Measurements from ENCODE around the gene MEN1. TPM values are rescaled to one million over a fixed set of nuclear protein-coding genes. Genes with fewer than 3 reads are reported as not detected.

The MEN1 gene
- total RNA-seq, 2 experiments from 2014 or later, result 25.8 to 29.0 TPM

DNA sequence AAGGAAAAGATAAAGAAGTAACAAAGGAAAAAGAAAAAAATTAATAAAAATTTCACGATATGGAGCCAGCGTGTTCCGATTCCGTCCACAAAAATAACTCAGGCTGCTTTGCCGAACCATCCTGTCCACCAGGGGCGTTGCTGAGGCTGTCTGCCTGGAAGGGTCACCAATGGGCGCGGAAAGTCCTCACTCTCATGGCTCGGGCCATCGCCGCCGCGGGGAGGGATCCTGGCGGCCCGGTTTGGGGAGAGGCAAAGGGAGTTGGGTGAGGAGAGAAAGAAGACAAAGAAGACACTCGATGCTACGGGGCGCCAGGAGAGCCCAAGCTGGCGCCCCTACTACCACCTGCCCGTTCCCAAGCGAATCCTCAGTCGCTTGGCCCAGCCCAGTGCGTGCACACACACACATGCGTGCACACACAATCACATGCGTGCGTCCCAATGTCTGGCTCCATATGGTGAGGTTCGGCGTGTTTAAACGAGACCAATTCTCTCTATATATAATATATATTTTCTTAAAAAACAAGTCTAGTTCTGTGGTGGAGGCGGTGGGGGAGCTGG lies 45.0 kb downstream of the MEN1 start:
- TF ChIP-seq, protein P1, sequence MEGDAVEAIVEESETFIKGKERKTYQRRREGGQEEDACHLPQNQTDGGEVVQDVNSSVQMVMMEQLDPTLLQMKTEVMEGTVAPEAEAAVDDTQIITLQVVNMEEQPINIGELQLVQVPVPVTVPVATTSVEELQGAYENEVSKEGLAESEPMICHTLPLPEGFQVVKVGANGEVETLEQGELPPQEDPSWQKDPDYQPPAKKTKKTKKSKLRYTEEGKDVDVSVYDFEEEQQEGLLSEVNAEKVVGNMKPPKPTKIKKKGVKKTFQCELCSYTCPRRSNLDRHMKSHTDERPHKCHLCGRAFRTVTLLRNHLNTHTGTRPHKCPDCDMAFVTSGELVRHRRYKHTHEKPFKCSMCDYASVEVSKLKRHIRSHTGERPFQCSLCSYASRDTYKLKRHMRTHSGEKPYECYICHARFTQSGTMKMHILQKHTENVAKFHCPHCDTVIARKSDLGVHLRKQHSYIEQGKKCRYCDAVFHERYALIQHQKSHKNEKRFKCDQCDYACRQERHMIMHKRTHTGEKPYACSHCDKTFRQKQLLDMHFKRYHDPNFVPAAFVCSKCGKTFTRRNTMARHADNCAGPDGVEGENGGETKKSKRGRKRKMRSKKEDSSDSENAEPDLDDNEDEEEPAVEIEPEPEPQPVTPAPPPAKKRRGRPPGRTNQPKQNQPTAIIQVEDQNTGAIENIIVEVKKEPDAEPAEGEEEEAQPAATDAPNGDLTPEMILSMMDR (IDR thresholded peaks at IDR 0.05), result peak; percentile 23
- CTCF ChIA-PET, result interaction anchor here (5.0 kb wide), 2 partner anchors 10 to 20 kb away, joined by 35 to 45 read pairs; partner anchors contain the start of gene RASGRP2
- no peaks in the 10 kb centered on the region for H3K9me3 Mint-ChIP-seq
- POLR2A ChIA-PET, result interaction anchor here (1.1 to 24.1 kb wide), 3 partner anchors 8 to 97 kb away, joined by 3 to 331 read pairs (median 308); partner anchors contain the start of genes RASGRP2 and SF1
- intact Hi-C loops (cut with micrococcal nuclease), result no loop called here
- H3K4me3 Mint-ChIP-seq, result no peak overlapping the region
- peaks cover 73% of the 10 kb centered on the region for H3K36me3 Mint-ChIP-seq (ENCODE audit: low read depth)
- no peak for ATAC-seq
- H3K27me3 Mint-ChIP-seq, result no peaks in the 10 kb centered on the region
- H3K27ac Mint-ChIP-seq, result peak overlapping the region; percentile 80
- H3K4me1 Mint-ChIP-seq (ENCODE audit: low read depth), result peaks cover 91% of the 10 kb centered on the region
- no peak for DNase-seq

DNA sequence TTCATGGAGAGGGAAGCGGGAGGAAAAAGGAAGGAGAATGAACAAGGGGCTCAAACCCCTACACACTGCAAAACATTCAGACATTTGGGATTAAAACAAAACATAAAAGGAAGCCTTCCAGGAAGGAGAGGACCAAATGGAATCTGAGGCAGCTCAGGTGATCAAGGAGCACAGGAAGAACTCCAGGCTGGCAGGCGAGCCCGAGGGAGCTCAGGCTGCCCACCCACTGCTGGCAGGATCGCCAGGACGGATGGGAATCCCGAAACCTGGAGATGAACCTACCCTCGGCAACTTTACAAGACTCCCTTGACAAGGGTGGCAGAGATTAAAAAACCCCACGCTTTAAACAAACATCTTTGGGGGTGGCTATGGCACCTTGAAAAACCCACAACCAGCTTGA lies 45.6 kb downstream of the MEN1 start:
- DNase-seq (no peak), ATAC-seq (no peak)
- intact Hi-C loops (cut with micrococcal nuclease), result no loop called here
- Mint-ChIP-seq H3K4me1 (ENCODE audit: low read depth) (peaks cover 89% of the 10 kb centered on the region), H3K9me3 (no peaks in the 10 kb centered on the region), H3K27ac (peak overlapping the region; percentile 80), H3K36me3 (ENCODE audit: low read depth) (peaks cover 67% of the 10 kb centered on the region), H3K27me3 (no peaks in the 10 kb centered on the region), H3K4me3 (peak overlapping the region; percentile 35)
- TF ChIP-seq, protein P1 (IDR thresholded peaks at IDR 0.05), result no peak
- ChIA-PET CTCF (interaction anchor here (2.0 to 5.0 kb wide), 3 partner anchors 8 to 20 kb away, joined by 11 to 45 read pairs (median 35); partner anchors contain the start of gene RASGRP2), POLR2A (interaction anchor here (1.1 to 24.1 kb wide), 3 partner anchors 9 to 323 kb away, joined by 3 to 331 read pairs (median 308); partner anchors contain the start of genes RASGRP2 and SF1)

DNA sequence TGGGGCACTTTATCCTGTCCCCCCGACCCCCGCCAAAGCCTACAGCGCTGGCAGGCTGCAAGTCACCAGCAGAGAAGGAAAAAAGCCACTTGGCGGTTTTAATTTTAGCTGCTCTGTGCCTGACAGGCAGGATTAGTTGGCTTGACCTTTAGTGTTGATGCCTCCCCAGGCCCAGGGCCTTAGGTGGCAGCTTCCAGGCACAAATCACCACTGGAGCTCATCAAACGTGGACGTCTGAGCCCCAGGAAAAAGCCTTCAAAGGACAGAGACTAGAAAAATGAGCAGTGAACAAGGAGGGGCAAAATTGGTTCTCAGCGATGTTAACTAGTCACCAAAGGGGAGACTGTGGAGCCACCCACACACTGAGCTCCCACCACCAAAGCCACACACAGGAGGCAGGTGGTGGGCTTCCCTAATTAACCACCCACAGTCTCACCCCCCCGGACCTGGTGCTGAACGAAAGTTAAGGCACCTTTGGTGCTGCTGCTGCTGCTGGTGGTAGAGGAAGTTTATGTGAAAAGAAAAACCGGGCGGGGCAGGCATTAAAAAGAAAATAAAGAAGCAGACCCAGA lies 46.2 kb downstream of the MEN1 start:
- H3K27ac Mint-ChIP-seq, result peak overlapping the region; percentile 80
- H3K4me1 Mint-ChIP-seq (ENCODE audit: low read depth), result peaks cover 84% of the 10 kb centered on the region
- H3K9me3 Mint-ChIP-seq, result no peaks in the 10 kb centered on the region
- peak; percentile 82 for DNase-seq
- intact Hi-C loops (cut with micrococcal nuclease), result no loop called here
- H3K27me3 Mint-ChIP-seq, result no peaks in the 10 kb centered on the region
- H3K36me3 Mint-ChIP-seq (ENCODE audit: low read depth), result peaks cover 60% of the 10 kb centered on the region
- TF ChIP-seq, protein P1 (IDR thresholded peaks at IDR 0.05), result no peak
- ChIA-PET POLR2A (interaction anchor here (1.1 to 24.1 kb wide), 3 partner anchors 9 to 323 kb away, joined by 3 to 331 read pairs (median 308); partner anchors contain the start of genes RASGRP2 and SF1), CTCF (interaction anchor here (0.7 to 5.0 kb wide), 6 partner anchors 8 to 76 kb away, joined by 3 to 45 read pairs (median 11); partner anchors contain the start of genes RASGRP2 and SF1)
- ATAC-seq, result peak; percentile 35
- H3K4me3 Mint-ChIP-seq, result peak overlapping the region; percentile 35

DNA sequence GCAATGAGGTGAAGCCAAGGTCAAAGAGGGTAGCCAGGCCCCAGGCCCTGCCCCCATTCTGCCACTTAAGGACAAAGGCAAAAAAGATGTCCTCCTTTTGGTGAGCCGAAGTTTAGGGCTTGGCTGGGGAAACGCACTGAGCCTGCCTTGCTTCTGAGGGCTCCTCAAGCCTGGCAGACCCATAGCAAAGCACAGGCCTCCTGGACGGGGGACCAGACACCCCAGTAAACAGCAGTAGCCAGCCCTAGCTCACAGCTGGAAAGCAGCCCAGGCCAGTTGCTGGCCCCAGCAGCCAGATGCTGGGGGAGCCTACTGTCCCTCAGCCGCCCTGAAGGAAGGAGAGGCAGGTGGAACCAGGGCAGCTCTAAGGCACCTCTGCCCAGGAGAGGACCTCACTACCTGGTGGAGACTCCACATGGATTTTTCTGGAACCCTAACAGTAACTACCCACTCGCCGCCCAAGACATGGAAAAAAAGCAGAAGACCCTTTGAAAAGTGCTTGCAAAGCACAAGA lies 46.8 kb downstream of the MEN1 start:
- peaks cover 79% of the 10 kb centered on the region for H3K4me1 Mint-ChIP-seq (ENCODE audit: low read depth)
- ChIA-PET CTCF (interaction anchor here (0.7 to 5.0 kb wide), 6 partner anchors 9 to 75 kb away, joined by 3 to 45 read pairs (median 11); partner anchors contain the start of genes RASGRP2 and SF1), POLR2A (interaction anchor here (1.1 to 24.1 kb wide), 5 partner anchors 10 to 324 kb away, joined by 3 to 331 read pairs (median 3); partner anchors contain the start of genes RASGRP2 and SF1)
- peak; percentile 48 for DNase-seq
- H3K4me3 Mint-ChIP-seq, result no peak overlapping the region
- intact Hi-C loops (cut with micrococcal nuclease), result no loop called here
- ATAC-seq, result peak; percentile 1
- no peaks in the 10 kb centered on the region for H3K27me3 Mint-ChIP-seq
- peaks cover 56% of the 10 kb centered on the region for H3K36me3 Mint-ChIP-seq (ENCODE audit: low read depth)
- peak overlapping the region; percentile 80 for H3K27ac Mint-ChIP-seq
- TF ChIP-seq, protein P1 (IDR thresholded peaks at IDR 0.05), result no peak
- no peaks in the 10 kb centered on the region for H3K9me3 Mint-ChIP-seq

Measured in activated CD8-positive, alpha-beta T cell treated with anti-CD3 and anti-CD28 coated beads for 36 hours (primary cell).